GM12874 (cell line): ENCODE results near the gene EXOSC1.

ENCODE experiments used
- CTCF ChIP-seq: IDR thresholded peaks from 2 replicates; pipeline ENCODE4 v1.5.1; 2011; ENCODE audit warnings: low read depth, mild to moderate bottlenecking, control low read depth, low read length, moderate library complexity; ENCODE audit not compliant: insufficient read depth

The EXOSC1 gene

GRCh38 chr10:97445722-97446639 is at the start of gene EXOSC1, which contains the start of gene ZDHHC16:
EXOSC1 (minus strand) TSS chr10:97446006; CDS start chr10:97445985, 21 bp downstream.
ZDHHC16 (plus strand) TSS chr10:97446175; CDS start chr10:97451676, 5,501 bp downstream.
- TF ChIP-seq CTCF = no peak; the same call in 1 of the 2 replicates

DNA sequence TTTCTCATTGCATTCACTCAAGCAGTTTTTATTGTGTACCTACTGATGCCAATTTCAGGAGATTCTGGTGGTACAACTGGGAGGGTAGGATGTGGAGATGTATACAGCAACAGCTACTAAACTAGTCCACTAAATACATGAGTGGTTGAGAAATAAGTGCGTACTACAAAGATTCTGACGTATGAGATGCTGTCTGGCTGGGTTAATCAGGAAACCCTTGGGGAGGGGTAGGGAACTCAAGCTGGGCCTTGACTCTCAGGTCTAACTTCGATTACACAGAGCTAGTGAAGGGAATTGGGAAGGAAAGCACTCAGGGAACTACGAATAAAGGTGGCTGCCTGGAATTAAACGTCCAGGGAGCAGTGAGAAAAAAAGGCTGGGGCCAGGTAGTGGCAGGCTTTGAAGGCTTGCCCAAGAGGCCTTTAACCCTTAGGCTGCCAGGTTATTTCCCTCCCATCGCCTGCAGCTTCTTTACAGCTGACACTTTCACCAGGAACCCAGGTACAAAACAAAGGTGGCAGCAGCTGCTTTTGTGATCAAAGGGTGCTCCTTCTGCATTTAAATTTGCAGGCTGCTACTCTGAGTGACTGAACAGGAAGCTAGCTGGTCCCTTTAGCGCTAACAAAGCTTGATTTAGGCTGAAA is 49.2 kb upstream of the EXOSC1 start:
- TF ChIP-seq CTCF = no peak

- TF ChIP-seq CTCF = no peak
These were observed 48.3 kb upstream of the EXOSC1 start for GRCh38 chr10:97494151-97494550.

- no peak for TF ChIP-seq CTCF
These were observed 44.8 kb upstream of the EXOSC1 start for GRCh38 chr10:97490592-97490991.

DNA sequence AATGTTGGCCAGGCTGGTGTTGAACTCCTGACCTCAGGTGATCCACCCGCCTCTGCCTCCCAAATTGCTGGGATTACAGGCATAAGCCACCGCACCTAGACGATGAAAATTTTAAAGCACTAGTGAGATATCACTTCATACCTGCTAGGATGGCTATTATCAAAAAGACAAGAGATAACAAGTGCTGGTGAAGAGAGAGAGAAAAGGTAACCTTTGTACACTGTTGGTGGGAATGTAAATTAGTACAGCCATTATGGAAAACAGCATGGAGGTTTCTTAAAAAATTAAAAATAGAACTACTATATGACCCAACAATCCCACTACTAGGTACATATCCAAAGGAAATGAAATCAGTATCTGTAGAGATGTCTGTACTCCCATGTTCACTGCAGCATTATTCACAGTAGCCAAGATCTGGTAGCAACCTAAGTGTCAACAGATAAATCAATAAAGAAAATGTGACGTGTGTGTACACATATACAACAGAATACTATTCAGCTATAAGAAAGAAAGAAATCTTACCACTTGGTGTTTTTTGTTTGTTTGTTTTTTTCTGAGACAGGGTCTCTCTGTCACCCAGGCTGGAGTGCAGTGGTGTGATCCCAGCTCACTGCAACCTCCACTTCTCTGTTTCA is 40.0 kb upstream of the EXOSC1 start:
- TF ChIP-seq CTCF = no peak

GRCh38 chr10:97483921-97484320 is 38.1 kb upstream of the EXOSC1 start:
- TF ChIP-seq CTCF = no peak

DNA sequence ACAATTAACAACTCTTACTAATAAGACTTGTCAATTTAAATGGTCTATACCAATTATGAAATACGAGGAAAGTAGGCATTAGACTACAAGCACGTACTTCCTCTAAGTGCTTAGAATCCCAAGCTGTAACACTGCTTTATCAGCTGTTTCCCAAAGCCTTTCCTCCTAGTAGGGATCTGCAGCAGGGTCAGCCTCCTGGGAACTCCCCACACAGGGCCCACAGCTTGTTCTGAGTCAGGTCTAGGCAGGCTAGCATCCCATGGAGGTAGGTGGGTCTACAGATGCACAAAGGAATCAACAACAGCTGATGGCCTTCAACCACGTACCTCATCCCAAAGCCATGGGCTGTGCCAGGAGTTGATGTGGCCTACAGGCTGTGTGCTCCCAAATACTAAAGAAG is 37.7 kb upstream of the EXOSC1 start:
- no peak for TF ChIP-seq CTCF
